Keratinocyte (primary cell): ENCODE measurements around the gene HTRA1.

Source experiments
- EZH2 ChIP-seq: IDR thresholded peaks from one replicate; pipeline ENCODE4 v1.6.1; 2012; ENCODE audit warnings: inconsistent platforms, mild to moderate bottlenecking, low read length, moderate library complexity
- TF ChIP-seq, protein P1 (sequence below), 3 experiments: IDR thresholded peaks in 1 of 3; conservative IDR thresholded peaks in 1 of 3; optimal IDR thresholded peaks in 1 of 3; 2 replicates in 2 of 3; 3 replicates in 1 of 3; pipeline versions ENCODE3 to v1.5.1; 2011; ENCODE audit warnings: low read length in 3 of 3, mild to moderate bottlenecking in 3 of 3, moderate library complexity in 2 of 3, control low read depth in 1 of 3, inconsistent platforms in 1 of 3; ENCODE audit not compliant: insufficient read depth in 2 of 3; ENCODE audit errors: extremely low read depth in 1 of 3

DNA sequence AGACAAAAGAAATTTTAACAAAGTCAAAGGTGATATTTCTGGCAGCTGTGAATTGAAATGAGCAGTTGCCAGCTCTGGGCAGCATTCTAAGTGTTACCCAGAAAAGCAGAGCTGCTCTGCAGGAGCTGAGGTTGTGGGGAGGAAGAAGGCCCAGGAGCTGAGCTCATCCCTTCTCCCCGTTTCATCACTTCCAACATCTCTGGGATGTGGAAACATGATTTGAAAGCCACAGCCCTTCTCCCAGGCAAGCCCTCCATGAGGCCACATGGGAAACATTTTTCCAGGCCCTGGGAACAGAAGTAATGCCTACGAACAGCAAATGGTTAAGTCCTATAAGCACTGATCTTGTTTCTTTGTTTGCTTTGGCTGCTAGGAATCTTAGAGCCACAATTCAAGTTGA, 88.3 kb downstream of the HTRA1 start:
- TF ChIP-seq EZH2 = no peak
- TF ChIP-seq, protein P1, sequence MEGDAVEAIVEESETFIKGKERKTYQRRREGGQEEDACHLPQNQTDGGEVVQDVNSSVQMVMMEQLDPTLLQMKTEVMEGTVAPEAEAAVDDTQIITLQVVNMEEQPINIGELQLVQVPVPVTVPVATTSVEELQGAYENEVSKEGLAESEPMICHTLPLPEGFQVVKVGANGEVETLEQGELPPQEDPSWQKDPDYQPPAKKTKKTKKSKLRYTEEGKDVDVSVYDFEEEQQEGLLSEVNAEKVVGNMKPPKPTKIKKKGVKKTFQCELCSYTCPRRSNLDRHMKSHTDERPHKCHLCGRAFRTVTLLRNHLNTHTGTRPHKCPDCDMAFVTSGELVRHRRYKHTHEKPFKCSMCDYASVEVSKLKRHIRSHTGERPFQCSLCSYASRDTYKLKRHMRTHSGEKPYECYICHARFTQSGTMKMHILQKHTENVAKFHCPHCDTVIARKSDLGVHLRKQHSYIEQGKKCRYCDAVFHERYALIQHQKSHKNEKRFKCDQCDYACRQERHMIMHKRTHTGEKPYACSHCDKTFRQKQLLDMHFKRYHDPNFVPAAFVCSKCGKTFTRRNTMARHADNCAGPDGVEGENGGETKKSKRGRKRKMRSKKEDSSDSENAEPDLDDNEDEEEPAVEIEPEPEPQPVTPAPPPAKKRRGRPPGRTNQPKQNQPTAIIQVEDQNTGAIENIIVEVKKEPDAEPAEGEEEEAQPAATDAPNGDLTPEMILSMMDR (optimal IDR thresholded peaks at IDR 0.05 in 1 of 3, IDR thresholded peaks at IDR 0.05 in 1 of 3, conservative IDR thresholded peaks at IDR 0.05 in 1 of 3; ENCODE audit: extremely low read depth in 1 of 3, insufficient read depth in 2 of 3, low read length in 3 of 3) = no peak
